Endodermal cell (in vitro differentiated cells): Measurements from ENCODE around the gene NDOR1. TPM values are rescaled to one million over a fixed set of nuclear protein-coding genes. Genes with fewer than 3 reads are reported as not detected.

Experiments
- DNase-seq: peaks from one replicate; pipeline ENCODE4 v3.0.0-alpha.2; 2017
- H3K27ac ChIP-seq: 2 replicates; pipeline ENCODE4 v1.5.1; 2013; ENCODE audit warnings: mild to moderate bottlenecking, low read depth, low read length, moderate library complexity
- H3K27me3 ChIP-seq: 2 replicates; pipeline ENCODE4 v1.6.1; 2013; ENCODE audit warnings: mild to moderate bottlenecking, low read length, moderate library complexity; ENCODE audit not compliant: insufficient read depth, control insufficient read depth, poor library complexity, severe bottlenecking
- H3K36me3 ChIP-seq: 2 replicates; pipeline ENCODE4 v1.7.0; 2013; ENCODE audit warnings: mild to moderate bottlenecking, low read length, moderate library complexity; ENCODE audit not compliant: control insufficient read depth, insufficient read depth
- H3K4me1 ChIP-seq: one replicate; pipeline ENCODE4 v1.7.0; 2013; ENCODE audit warnings: low read length; ENCODE audit not compliant: control insufficient read depth, insufficient read depth
- H3K4me3 ChIP-seq: 2 replicates; pipeline ENCODE4 v1.5.1; 2013; ENCODE audit warnings: mild to moderate bottlenecking, low read length, moderate library complexity
- H3K9ac ChIP-seq: 2 replicates; pipeline ENCODE4 v1.6.1; 2013; ENCODE audit warnings: mild to moderate bottlenecking, low read length, moderate library complexity; ENCODE audit not compliant: poor library complexity, severe bottlenecking; ENCODE audit errors: extremely low read depth
- H3K9me3 ChIP-seq: 2 replicates; pipeline ENCODE4 v1.6.1; 2013; ENCODE audit warnings: mild to moderate bottlenecking, low read length, moderate library complexity; ENCODE audit not compliant: control insufficient read depth
- H3K27ac Mint-ChIP-seq: 2 replicates; pipeline ENCODE4 v1.8.0; 2020; ENCODE audit warnings: mixed read lengths
- H3K27me3 Mint-ChIP-seq: 2 replicates; pipeline ENCODE4 v1.8.0; 2021; ENCODE audit warnings: mild to moderate bottlenecking, mixed read lengths; ENCODE audit not compliant: insufficient read depth
- H3K36me3 Mint-ChIP-seq: 2 replicates; pipeline ENCODE4 v1.8.0; 2020; ENCODE audit warnings: low read depth, mixed read lengths
- H3K4me1 Mint-ChIP-seq: 2 replicates; pipeline ENCODE4 v1.8.0; 2020; ENCODE audit warnings: mixed read lengths
- H3K4me3 Mint-ChIP-seq: 2 replicates; pipeline ENCODE4 v1.8.0; 2020; ENCODE audit warnings: mild to moderate bottlenecking, moderate library complexity, mixed read lengths
- H3K9me3 Mint-ChIP-seq: 2 replicates; pipeline ENCODE4 v1.8.0; 2020; ENCODE audit warnings: mild to moderate bottlenecking, mixed read lengths
- WGBS, 2 experiments: methylation state at CpG; one replicate each; pipeline versions ENCODE4 v1.1.5 to v1.1.7; 2013; ENCODE audit warnings: missing lambda C conversion rate in 2 of 2, mixed read lengths in 1 of 2; ENCODE audit not compliant: insufficient coverage in 1 of 2, insufficient read length in 1 of 2; 5-methylcytosine and 5-hydroxymethylcytosine counted together
- total RNA-seq, 2 donors: library from RNA; stranded (reverse); fragmentation: NEBNext Ultra II Directional in 1 of 2; extraction: Animal tissue kit (Norgen Biotek cat#: 25700) in 1 of 2; gene quantifications; 2 replicates in 1 of 2; 3 replicates in 1 of 2; pipeline ENCODE4 v1.2.1, GENCODE V29; 2021
- TF ChIP-seq, protein P1 (sequence below): fragments of 200-600 bp; sonication (generic); conservative IDR thresholded peaks from 2 replicates; pipeline ENCODE4 v1.5.0; 2021; ENCODE audit warnings: antibody characterized with exemption, mild to moderate bottlenecking

Gene NDOR1
- total RNA-seq, 2 donors from 2014 or later, result 39.2 to 41.4 TPM

DNA sequence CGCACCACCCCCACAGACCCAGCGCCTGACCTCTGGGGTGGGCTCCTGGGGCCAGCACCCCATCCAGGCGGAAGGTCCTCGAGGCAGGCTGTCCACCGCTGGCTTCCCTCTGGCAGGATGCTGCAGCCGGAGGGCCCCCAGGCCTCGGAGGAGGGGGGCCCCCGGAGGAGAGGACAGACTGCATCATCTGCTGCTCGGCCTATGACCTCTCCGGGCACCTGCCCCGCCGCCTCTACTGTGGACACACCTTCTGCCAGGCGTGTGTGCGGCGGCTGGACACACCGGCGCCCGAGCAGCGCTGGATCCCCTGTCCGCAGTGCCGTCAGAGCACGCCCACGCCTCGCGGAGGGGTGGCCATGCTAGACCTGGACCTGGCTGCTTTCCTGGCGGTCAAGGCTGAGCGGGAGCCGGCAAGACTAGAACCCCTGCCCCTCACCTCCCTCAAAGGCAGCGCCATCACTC lies 23.0 kb downstream of the NDOR1 start:
- H3K27ac Mint-ChIP-seq, result no peak overlapping the region
- Histone ChIP-seq H3K4me1 (no peaks in the 10 kb centered on the region), H3K9me3 (no peaks in the 10 kb centered on the region), H3K27ac (no peak overlapping the region), H3K36me3 (no peaks in the 10 kb centered on the region), H3K4me3 (no peak overlapping the region), H3K27me3 (no peaks in the 10 kb centered on the region), H3K9ac (no peak overlapping the region)
- TF ChIP-seq, protein P1, sequence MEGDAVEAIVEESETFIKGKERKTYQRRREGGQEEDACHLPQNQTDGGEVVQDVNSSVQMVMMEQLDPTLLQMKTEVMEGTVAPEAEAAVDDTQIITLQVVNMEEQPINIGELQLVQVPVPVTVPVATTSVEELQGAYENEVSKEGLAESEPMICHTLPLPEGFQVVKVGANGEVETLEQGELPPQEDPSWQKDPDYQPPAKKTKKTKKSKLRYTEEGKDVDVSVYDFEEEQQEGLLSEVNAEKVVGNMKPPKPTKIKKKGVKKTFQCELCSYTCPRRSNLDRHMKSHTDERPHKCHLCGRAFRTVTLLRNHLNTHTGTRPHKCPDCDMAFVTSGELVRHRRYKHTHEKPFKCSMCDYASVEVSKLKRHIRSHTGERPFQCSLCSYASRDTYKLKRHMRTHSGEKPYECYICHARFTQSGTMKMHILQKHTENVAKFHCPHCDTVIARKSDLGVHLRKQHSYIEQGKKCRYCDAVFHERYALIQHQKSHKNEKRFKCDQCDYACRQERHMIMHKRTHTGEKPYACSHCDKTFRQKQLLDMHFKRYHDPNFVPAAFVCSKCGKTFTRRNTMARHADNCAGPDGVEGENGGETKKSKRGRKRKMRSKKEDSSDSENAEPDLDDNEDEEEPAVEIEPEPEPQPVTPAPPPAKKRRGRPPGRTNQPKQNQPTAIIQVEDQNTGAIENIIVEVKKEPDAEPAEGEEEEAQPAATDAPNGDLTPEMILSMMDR, result no peak
- no peak overlapping the region for H3K4me3 Mint-ChIP-seq
- H3K36me3 Mint-ChIP-seq, result no peaks in the 10 kb centered on the region
- H3K27me3 Mint-ChIP-seq, result no peaks in the 10 kb centered on the region
- peaks cover 2% of the 10 kb centered on the region for H3K4me1 Mint-ChIP-seq
- 92 to 94% methylated on average over 15 to 29 of the region's 29 CpGs for WGBS, 2 experiments
- no peak for DNase-seq
- H3K9me3 Mint-ChIP-seq, result no peaks in the 10 kb centered on the region

DNA sequence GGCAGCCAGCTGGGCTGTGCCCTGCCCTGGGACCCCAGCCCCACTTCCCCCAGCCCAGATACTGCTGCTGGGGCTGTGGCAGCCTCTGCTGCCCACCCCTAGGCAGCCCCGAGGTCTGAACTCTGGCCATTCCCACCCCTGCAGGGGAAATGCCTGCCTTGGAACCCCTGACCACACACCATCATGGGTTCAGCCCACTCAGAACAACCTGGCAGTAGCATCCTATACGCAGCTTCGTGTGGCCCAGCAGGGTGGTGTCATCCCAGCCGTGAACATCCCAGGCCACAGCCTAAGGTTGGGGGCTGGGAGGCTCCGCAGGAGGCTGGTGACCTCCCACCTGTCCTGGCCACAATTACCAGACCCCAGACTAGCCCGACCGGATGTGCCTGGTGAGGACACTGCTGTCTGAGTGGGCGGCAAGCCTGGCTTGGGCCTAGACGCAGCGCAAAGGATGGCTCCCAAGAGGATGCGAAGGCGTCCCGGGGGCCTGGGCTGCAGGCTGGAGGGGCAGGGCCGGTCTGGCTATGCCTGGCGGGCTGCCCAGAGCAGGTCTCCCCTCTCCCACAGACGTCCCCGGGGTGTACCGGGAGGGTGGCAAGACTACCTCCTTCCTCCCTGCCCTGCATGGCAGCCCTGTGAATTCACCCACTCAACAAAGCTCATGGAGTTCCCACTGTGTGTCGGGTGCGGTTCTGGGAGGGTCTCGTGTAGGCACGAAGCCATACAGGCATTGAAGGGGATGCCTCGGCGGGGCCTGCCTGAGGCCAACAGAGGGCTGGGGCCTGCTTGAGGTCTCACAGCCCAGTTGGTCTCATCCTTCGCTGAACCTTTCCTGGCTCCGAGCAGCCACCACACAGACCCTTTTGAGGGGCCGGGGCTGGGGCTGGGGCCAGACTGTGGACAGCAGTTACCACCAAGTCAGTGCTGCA lies 23.7 kb downstream of the NDOR1 start:
- Mint-ChIP-seq H3K36me3 (no peaks in the 10 kb centered on the region), H3K27me3 (no peaks in the 10 kb centered on the region), H3K4me1 (peaks cover 2% of the 10 kb centered on the region), H3K4me3 (no peak overlapping the region), H3K9me3 (no peaks in the 10 kb centered on the region), H3K27ac (no peak overlapping the region)
- Histone ChIP-seq H3K36me3 (no peaks in the 10 kb centered on the region), H3K9ac (no peak overlapping the region), H3K4me3 (no peak overlapping the region), H3K27me3 (no peaks in the 10 kb centered on the region), H3K9me3 (no peaks in the 10 kb centered on the region), H3K4me1 (no peaks in the 10 kb centered on the region), H3K27ac (no peak overlapping the region)
- WGBS, 2 experiments, result 92 to 93% methylated on average over 15 to 27 of the region's 27 CpGs
- TF ChIP-seq, protein P1, result no peak
- no peak for DNase-seq

DNA sequence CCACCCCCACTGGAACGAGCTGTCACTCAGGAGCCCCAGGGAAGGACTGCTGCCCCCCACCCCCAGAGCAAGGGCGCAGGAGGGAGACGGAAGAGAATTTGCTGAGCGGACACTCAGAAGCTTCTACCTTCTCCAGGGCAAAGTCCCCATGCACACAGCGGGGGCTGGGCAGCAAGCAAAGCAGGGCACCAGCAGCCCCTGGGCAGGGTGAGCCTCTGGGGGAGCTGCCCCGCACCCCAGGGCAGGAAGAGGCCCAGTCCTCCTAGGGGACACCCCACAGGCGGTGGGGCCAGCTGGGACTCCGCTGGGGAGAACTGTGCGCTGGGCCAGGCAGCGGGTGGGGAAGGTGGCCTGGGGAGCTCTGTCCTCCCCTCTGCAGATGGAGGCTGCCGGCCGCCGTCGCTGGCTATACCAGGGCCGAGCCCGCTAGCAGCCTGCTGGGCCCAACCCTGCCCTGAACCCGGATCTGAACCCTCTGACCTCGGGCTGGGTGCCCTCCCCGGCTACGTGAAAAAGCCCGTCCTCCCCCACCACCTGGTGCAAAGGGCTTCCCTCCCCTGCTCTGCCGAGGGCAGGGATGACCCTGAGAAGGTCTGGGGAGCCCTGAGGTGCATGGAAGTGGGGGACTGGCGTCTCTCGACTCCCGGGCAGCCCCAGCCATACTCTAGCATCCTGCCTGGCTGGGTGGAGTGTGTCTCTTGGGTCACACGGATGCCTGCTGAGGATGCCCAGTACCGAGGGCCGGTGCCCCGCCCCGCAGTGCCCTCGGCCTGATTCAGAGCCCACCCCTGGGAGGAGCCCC lies 24.6 kb downstream of the NDOR1 start:
- no peak overlapping the region for H3K4me3 Mint-ChIP-seq
- TF ChIP-seq, protein P1, result no peak
- 85 to 88% methylated on average over 16 to 31 of the region's 31 CpGs for WGBS, 2 experiments

More for the DNA sequence above, 24.6 kb downstream of the NDOR1 start:
- Histone ChIP-seq H3K4me3 (no peak overlapping the region), H3K9ac (no peak overlapping the region), H3K27ac (no peak overlapping the region), H3K9me3 (no peaks in the 10 kb centered on the region), H3K4me1 (no peaks in the 10 kb centered on the region), H3K36me3 (no peaks in the 10 kb centered on the region), H3K27me3 (no peaks in the 10 kb centered on the region)
- Mint-ChIP-seq H3K36me3 (no peaks in the 10 kb centered on the region), H3K4me1 (peaks cover 2% of the 10 kb centered on the region), H3K27ac (no peak overlapping the region), H3K9me3 (no peaks in the 10 kb centered on the region), H3K27me3 (no peaks in the 10 kb centered on the region)
- no peak for DNase-seq
